ENCODE data around the gene PPP2R5D. TPM values are rescaled to one million over a fixed set of nuclear protein-coding genes. Genes with fewer than 3 reads are reported as not detected.
A peak's percentile ranks its signal among the peaks of the same experiment; 100 is the strongest.

The PPP2R5D gene
- total and polyA plus RNA-seq, 9 of the 15 experiments (the other 6 are each of a cell fraction or from before 2014, with no cell fraction given) = 1.3 to 96.1 (median 38.4) TPM

GRCh38 chr6:43021270-43022047, 37.1 kb downstream of the PPP2R5D start, which contains the start of gene RRP36 (continued):
- TF ChIP-seq ARNT (IDR thresholded peaks at IDR 0.05) (0 out of 4 replicates have a peak, but pooled peaks have one; percentile 26 to 38), POLR2AphosphoS2 (IDR thresholded peaks at IDR 0.05; ENCODE audit: low read length) (peak; percentile 98; the same call in 1 of the 2 replicates), SIN3B (IDR thresholded peaks at IDR 0.05; ENCODE audit: low read depth) (0 out of 2 replicates have a peak, but pooled peaks have one; percentile 65), RHOXF2B (CRISPR knock-in tag; conservative IDR thresholded peaks at IDR 0.05) (peak; percentile 84; the same call in 1 of the 2 replicates), GABPB1 (CRISPR knock-in tag; IDR thresholded peaks at IDR 0.05) (peak; percentile 81), TARDBP (IDR thresholded peaks at IDR 0.05) (no peak), POLR2G (IDR thresholded peaks at IDR 0.05; ENCODE audit: low read depth, low read length) (peak; percentile 92), PCBP1 (IDR thresholded peaks at IDR 0.05; ENCODE audit: low read depth, low read length, poor library complexity, severe bottlenecking) (peak; percentile 23), SP1 (CRISPR knock-in tag; IDR thresholded peaks at IDR 0.05) (peak; percentile 26; the same call in 1 of the 2 replicates), SUPT5H (IDR thresholded peaks at IDR 0.05) (peak; percentile 80), YY1 (IDR thresholded peaks at IDR 0.05; ENCODE audit: borderline replicate concordance in 1 of 3, control insufficient read depth in 1 of 3, extremely low read depth in 1 of 3, insufficient read depth in 3 of 3, insufficient read length in 1 of 3, insufficient replicate concordance in 2 of 3, low read depth in 1 of 3, low read length in 2 of 3) (peak; percentile 57 to 94 (median 91)), SMAD2 (IDR thresholded peaks at IDR 0.05; ENCODE audit: low read depth, low read length) (no peak), CHD1 (IDR thresholded peaks at IDR 0.05; ENCODE audit: low read length) (peak; percentile 22), RB1 (IDR thresholded peaks at IDR 0.05; ENCODE audit: low read depth) (peak; percentile 64; the same call in 1 of the 2 replicates), MAZ (CRISPR knock-in tag; conservative IDR thresholded peaks at IDR 0.05 in 1 of 2, IDR thresholded peaks at IDR 0.05 in 1 of 2) (peak; percentile 37 to 38), ZBTB49 (CRISPR knock-in tag; IDR thresholded peaks at IDR 0.05; ENCODE audit: borderline replicate concordance) (peak; percentile 67; the same call in 1 of the 2 replicates), SPI1 (IDR thresholded peaks at IDR 0.05; ENCODE audit: borderline replicate concordance, low read depth, low read length) (peak; percentile 59; the same call in 1 of the 2 replicates), NR2C1 (IDR thresholded peaks at IDR 0.05) (no peak), NR2C1 (tag; IDR thresholded peaks at IDR 0.05) (peak; percentile 5; the same call in 1 of the 2 replicates)
- TF ChIP-seq, protein P1, sequence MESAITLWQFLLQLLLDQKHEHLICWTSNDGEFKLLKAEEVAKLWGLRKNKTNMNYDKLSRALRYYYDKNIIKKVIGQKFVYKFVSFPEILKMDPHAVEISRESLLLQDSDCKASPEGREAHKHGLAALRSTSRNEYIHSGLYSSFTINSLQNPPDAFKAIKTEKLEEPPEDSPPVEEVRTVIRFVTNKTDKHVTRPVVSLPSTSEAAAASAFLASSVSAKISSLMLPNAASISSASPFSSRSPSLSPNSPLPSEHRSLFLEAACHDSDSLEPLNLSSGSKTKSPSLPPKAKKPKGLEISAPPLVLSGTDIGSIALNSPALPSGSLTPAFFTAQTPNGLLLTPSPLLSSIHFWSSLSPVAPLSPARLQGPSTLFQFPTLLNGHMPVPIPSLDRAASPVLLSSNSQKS (CRISPR knock-in tag; IDR thresholded peaks at IDR 0.05) = 0 out of 2 replicates have a peak, but pooled peaks have one; percentile 15
- TF ChIP-seq, protein P2, sequence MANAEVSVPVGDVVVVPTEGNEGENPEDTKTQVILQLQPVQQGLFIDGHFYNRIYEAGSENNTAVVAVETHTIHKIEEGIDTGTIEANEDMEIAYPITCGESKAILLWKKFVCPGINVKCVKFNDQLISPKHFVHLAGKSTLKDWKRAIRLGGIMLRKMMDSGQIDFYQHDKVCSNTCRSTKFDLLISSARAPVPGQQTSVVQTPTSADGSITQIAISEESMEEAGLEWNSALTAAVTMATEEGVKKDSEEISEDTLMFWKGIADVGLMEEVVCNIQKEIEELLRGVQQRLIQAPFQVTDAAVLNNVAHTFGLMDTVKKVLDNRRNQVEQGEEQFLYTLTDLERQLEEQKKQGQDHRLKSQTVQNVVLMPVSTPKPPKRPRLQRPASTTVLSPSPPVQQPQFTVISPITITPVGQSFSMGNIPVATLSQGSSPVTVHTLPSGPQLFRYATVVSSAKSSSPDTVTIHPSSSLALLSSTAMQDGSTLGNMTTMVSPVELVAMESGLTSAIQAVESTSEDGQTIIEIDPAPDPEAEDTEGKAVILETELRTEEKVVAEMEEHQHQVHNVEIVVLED (CRISPR knock-in tag; IDR thresholded peaks at IDR 0.05) = peak; percentile 80
- TF ChIP-seq, protein P3, sequence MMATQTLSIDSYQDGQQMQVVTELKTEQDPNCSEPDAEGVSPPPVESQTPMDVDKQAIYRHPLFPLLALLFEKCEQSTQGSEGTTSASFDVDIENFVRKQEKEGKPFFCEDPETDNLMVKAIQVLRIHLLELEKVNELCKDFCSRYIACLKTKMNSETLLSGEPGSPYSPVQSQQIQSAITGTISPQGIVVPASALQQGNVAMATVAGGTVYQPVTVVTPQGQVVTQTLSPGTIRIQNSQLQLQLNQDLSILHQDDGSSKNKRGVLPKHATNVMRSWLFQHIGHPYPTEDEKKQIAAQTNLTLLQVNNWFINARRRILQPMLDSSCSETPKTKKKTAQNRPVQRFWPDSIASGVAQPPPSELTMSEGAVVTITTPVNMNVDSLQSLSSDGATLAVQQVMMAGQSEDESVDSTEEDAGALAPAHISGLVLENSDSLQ (IDR thresholded peaks at IDR 0.05) = peak; percentile 67

Data from K562 (cell line).